Tibial artery (tissue), 4 donors: ENCODE measurements around the gene LHFPL2.

Source experiments
- DNase-seq, 2 donors: peaks; one replicate each; pipeline ENCODE4 v3.0.0-alpha.2; 2019
- H3K27ac ChIP-seq, 2 donors: fragments of 200-600 bp; sonication (generic) in 1 of 2; 1 replicate in 1 of 2; 2 replicates in 1 of 2; pipeline ENCODE4 v1.5.1; 2018 to 2019; ENCODE audit warnings: mild to moderate bottlenecking in 1 of 2
- H3K27me3 ChIP-seq, 2 donors: fragments of 200-600 bp; sonication (generic) in 1 of 2; one replicate each; pipeline versions ENCODE4 v1.5.1 to v1.6.0; 2016 to 2019
- H3K36me3 ChIP-seq, 3 donors: fragments of 200-600 bp; sonication (generic) in 2 of 3; one replicate each; pipeline ENCODE4 v1.5.1; 2016 to 2019; ENCODE audit warnings: mild to moderate bottlenecking in 2 of 3
- H3K4me1 ChIP-seq, 4 donors: fragments of 200-600 bp; sonication (generic) in 2 of 4; 1 replicate in 3 of 4; 2 replicates in 1 of 4; pipeline ENCODE4 v1.5.1; 2016 to 2019
- H3K4me3 ChIP-seq, 2 donors: fragments of 200-600 bp; sonication (generic) in 1 of 2; 1 replicate in 1 of 2; 2 replicates in 1 of 2; pipeline ENCODE4 v1.5.1; 2018 to 2019; ENCODE audit warnings: mild to moderate bottlenecking in 2 of 2
- H3K9me3 ChIP-seq, 3 donors: fragments of 200-600 bp; sonication (generic) in 1 of 3; one replicate each; pipeline ENCODE4 v1.5.1; 2016 to 2019
- intact Hi-C: fragments of 100-400 bp; cut with DNase I; formaldehyde crosslinking; loops from one replicate; pipeline ENCODE4 v1.15.0; 2023; ENCODE audit warnings: low total_unique reads
- TF ChIP-seq, protein P1 (sequence below), 2 experiments: fragments of 200-600 bp in 1 of 2; fragments of 450-650 bp in 1 of 2; IDR thresholded peaks; one replicate each; pipeline ENCODE4 v1.5.1; 2017 to 2019; ENCODE audit warnings: antibody characterized with exemption in 2 of 2, mild to moderate bottlenecking in 1 of 2, moderate library complexity in 1 of 2

The LHFPL2 gene

DNA sequence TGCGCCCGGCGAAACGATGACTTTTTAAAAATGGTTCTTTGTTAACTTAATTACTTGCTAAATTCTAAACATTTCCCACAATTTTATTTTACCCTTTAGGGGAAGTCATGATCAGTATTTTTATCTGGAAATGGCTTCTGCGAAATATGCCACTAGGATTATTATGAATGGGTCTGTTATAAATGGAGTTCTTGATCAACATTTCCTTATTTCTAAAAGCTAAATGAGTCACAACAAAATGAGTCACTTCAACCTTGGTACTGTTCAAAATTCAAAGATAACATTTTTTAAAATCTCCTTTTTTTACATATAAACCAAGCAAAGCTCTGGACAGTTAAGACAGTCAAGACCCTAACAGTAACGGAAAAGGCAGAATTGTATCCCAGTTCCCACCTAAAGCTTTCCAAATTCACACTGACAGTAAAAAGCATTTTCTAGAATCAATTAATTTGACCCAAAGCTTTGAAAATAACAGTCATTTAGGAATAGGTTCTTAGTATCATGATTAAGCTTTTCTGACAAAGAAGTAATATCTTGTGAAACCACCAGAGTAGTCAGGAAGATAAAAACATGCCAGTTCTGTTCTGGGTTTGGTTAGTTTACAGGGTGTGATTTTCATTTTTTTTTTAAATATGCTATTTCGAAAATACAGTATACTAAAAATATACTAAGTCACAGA is 81.7 kb downstream of the LHFPL2 start:
- peak overlapping the region; percentile 12 to 13 for H3K27ac ChIP-seq
- no peak overlapping the region for H3K4me3 ChIP-seq
- peaks cover 6 to 14% (median 9%) of the 10 kb centered on the region in 3 donors for H3K36me3 ChIP-seq
- intact Hi-C loops, result no loop called here
- H3K27me3 ChIP-seq, result no peaks in the 10 kb centered on the region
- TF ChIP-seq, protein P1, sequence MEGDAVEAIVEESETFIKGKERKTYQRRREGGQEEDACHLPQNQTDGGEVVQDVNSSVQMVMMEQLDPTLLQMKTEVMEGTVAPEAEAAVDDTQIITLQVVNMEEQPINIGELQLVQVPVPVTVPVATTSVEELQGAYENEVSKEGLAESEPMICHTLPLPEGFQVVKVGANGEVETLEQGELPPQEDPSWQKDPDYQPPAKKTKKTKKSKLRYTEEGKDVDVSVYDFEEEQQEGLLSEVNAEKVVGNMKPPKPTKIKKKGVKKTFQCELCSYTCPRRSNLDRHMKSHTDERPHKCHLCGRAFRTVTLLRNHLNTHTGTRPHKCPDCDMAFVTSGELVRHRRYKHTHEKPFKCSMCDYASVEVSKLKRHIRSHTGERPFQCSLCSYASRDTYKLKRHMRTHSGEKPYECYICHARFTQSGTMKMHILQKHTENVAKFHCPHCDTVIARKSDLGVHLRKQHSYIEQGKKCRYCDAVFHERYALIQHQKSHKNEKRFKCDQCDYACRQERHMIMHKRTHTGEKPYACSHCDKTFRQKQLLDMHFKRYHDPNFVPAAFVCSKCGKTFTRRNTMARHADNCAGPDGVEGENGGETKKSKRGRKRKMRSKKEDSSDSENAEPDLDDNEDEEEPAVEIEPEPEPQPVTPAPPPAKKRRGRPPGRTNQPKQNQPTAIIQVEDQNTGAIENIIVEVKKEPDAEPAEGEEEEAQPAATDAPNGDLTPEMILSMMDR (IDR thresholded peaks at IDR 0.05), result peak in 1 of 2 experiments; percentile 8
- DNase-seq, result no peak
- H3K4me1 ChIP-seq, result peaks cover 0 to 37% (median 18%) of the 10 kb centered on the region in 4 donors
- no peaks in the 10 kb centered on the region for H3K9me3 ChIP-seq

DNA sequence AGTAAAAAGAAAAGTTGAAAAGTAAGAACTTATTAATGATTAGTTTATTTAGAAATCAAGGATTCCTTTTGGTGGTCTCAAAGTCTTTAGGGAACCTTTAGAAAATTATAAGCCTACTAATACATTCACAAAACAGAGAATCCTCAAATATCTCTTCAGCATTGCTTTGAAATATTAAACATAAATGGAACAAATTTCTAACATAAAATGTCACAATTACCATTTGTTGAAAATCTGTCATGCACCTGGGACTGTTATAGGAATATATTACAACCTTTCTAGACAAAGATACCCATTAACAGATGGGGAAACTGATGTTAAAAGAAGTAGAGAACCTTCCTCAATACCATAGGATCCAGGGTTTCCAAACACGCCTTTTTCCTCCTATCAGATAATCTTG is 83.2 kb downstream of the LHFPL2 start:
- no peak for DNase-seq
- H3K9me3 ChIP-seq, result no peaks in the 10 kb centered on the region
- no peak overlapping the region for H3K4me3 ChIP-seq
- peaks cover 0 to 37% (median 18%) of the 10 kb centered on the region in 4 donors for H3K4me1 ChIP-seq
- peaks cover 6 to 14% (median 9%) of the 10 kb centered on the region in 3 donors for H3K36me3 ChIP-seq
- TF ChIP-seq, protein P1 (IDR thresholded peaks at IDR 0.05), result no peak
- intact Hi-C loops, result no loop called here
- H3K27me3 ChIP-seq, result no peaks in the 10 kb centered on the region
- no peak overlapping the region for H3K27ac ChIP-seq

DNA sequence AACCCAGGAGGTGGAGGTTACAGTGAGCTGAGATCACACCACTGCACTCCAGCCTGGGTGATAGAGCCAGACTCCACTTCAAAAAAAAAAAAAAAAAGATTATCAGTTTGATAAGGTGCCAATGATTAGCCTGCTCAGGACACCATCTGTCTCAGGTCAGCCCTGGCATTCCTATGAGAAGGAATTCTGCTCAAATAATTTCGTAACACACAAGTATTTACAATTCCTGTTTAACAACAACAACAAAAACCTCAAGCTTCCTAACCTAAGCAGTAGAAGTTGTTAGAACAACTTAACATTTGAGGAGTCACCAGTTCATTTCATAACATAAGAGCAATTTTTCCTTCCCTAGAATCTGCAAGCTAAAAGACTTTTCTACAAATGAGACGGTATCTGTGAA is 85.0 kb downstream of the LHFPL2 start:
- Histone ChIP-seq H3K4me3 (no peak overlapping the region), H3K4me1 (peaks cover 0 to 27% (median 13%) of the 10 kb centered on the region in 4 donors), H3K9me3 (no peaks in the 10 kb centered on the region), H3K36me3 (peaks cover 6 to 14% (median 9%) of the 10 kb centered on the region in 3 donors), H3K27ac (no peak overlapping the region), H3K27me3 (no peaks in the 10 kb centered on the region)
- TF ChIP-seq, protein P1 (IDR thresholded peaks at IDR 0.05), result no peak
- DNase-seq, result no peak
- intact Hi-C loops, result no loop called here

GRCh38 chr5:78562714-78563330 is 85.8 kb downstream of the LHFPL2 start:
- peaks cover 0 to 19% (median 9%) of the 10 kb centered on the region in 4 donors for H3K4me1 ChIP-seq
- no peak overlapping the region for H3K27ac ChIP-seq
- H3K9me3 ChIP-seq, result no peaks in the 10 kb centered on the region
- no peak overlapping the region for H3K4me3 ChIP-seq
- no peak for DNase-seq
- intact Hi-C loops, result no loop called here
- TF ChIP-seq, protein P1 (IDR thresholded peaks at IDR 0.05), result no peak
- peaks cover 6 to 14% (median 9%) of the 10 kb centered on the region in 3 donors for H3K36me3 ChIP-seq
- no peaks in the 10 kb centered on the region for H3K27me3 ChIP-seq

GRCh38 chr5:78562001-78562400 is 86.6 kb downstream of the LHFPL2 start:
- no peak for DNase-seq
- intact Hi-C loops, result no loop called here
- H3K4me1 ChIP-seq, result peaks cover 0 to 11% (median 5%) of the 10 kb centered on the region in 4 donors
- no peaks in the 10 kb centered on the region for H3K9me3 ChIP-seq
- no peaks in the 10 kb centered on the region for H3K27me3 ChIP-seq
- TF ChIP-seq, protein P1 (IDR thresholded peaks at IDR 0.05), result no peak
- no peak overlapping the region for H3K27ac ChIP-seq
- H3K4me3 ChIP-seq, result no peak overlapping the region
- H3K36me3 ChIP-seq, result peaks cover 6 to 14% (median 9%) of the 10 kb centered on the region in 3 donors
